MG63 (cell line): ENCODE data around the gene AMPD3. TPM values are rescaled to one million over a fixed set of nuclear protein-coding genes. Genes with fewer than 3 reads are reported as not detected.

Source experiments
- DNase-seq: peaks from one replicate; pipeline ENCODE4 v3.0.0-alpha.2; 2020
- H3K27me3 ChIP-seq: fragments of 250-450 bp; sonication (Bioruptor Pico); 2 replicates; pipeline ENCODE4 v1.5.1; 2020; ENCODE audit warnings: mild to moderate bottlenecking, moderate library complexity
- H3K36me3 ChIP-seq: fragments of 250-450 bp; sonication (Bioruptor Pico); 2 replicates; pipeline ENCODE4 v1.5.1; 2020; ENCODE audit warnings: mild to moderate bottlenecking, moderate library complexity
- H3K4me3 ChIP-seq: fragments of 250-450 bp; sonication (Bioruptor Pico); 2 replicates; pipeline ENCODE4 v1.5.1; 2020; ENCODE audit warnings: mild to moderate bottlenecking, moderate library complexity
- H3K9me3 ChIP-seq: fragments of 250-450 bp; sonication (Bioruptor Pico); 2 replicates; pipeline ENCODE4 v1.5.1; 2020; ENCODE audit warnings: mild to moderate bottlenecking, moderate library complexity
- total RNA-seq: library from RNA; depleted of rRNA; stranded (reverse); fragments of >200 nt; shearing (Covaris generic); gene quantifications from 2 replicates; pipeline ENCODE4 v1.2.3, GENCODE V29; 2014; ENCODE audit warnings: low replicate concordance

AMPD3 gene
- total RNA-seq, 1 experiment from 2014 or later: 1.6 TPM

DNA sequence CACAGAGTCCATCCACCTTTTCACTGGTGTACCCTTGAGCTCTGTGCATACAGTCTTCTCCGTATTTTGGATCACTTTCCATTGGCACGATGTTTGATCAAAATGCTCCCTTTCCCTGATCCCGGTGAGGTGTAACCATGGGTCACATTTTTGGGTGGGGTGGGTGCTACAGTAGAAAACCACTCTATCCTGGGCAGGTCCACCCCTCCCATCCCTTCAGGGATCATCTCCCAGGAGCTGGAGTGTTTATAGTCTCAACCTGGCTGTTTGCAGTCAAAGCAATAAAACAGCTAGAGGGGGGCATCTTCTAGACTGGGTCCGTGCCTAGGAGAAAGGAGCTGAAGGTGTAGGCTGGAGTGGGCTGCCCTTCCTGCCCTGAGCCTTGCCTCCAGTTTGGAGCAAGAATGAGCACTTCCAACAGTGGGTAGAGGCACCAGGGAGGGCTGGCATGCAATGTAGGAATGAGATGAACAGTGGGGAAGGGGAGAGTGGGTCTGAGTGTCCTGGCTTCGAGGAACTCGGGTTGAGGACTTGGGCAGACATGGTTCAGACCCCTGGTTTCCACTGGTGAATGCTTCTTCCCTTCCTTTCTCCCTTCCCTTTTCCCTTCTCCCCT is 47.1 kb downstream of the AMPD3 start:
- no peaks in the 10 kb centered on the region for H3K27me3 ChIP-seq
- no peaks in the 10 kb centered on the region for H3K9me3 ChIP-seq
- H3K36me3 ChIP-seq: peaks cover 11% of the 10 kb centered on the region
- H3K4me3 ChIP-seq: no peak overlapping the region
- no peak for DNase-seq

DNA sequence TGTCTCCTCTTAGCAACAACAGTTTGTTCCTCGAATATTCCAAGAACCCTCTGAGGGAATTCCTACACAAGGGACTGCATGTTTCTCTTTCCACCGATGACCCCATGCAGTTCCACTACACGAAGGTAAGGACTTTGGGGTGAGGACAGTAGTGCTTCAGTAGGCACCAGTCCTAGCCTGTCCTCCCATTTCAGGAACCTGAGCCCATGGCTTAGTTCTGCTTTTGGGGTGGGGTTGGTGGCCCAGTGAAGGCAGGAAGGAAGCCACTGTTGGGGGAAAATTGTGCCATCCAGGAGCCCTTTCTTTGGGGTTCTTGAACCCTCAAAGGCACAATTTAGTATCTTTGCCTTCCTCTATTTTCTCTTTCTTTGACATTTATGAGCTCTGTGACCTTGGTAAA is 47.7 kb downstream of the AMPD3 start:
- Histone ChIP-seq H3K27me3 (no peaks in the 10 kb centered on the region), H3K4me3 (no peak overlapping the region), H3K36me3 (peaks cover 11% of the 10 kb centered on the region), H3K9me3 (no peaks in the 10 kb centered on the region)
- no peak for DNase-seq

DNA sequence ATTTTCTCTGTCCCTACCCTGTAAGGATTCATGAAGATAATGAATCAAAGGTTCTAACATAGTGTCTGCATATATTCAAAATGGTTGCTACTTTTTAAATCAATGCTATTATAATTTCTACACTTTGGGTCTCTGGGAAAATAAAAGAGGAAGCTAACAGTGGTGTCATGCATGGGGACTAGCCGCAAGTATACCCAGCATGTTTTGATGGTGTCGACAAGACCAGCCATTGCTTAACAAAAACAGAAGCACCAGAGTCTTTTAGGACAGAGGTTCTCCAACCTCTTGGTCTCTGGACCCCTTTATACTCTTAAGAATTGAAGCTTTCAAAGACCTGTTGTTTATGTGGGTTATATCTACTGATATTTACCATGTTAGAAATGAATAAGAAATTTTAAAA is 48.2 kb downstream of the AMPD3 start:
- no peak for DNase-seq
- Histone ChIP-seq H3K36me3 (peaks cover 11% of the 10 kb centered on the region), H3K9me3 (no peaks in the 10 kb centered on the region), H3K4me3 (no peak overlapping the region), H3K27me3 (no peaks in the 10 kb centered on the region)

- peaks cover 11% of the 10 kb centered on the region for H3K36me3 ChIP-seq
Measured at GRCh38 chr11:10503777-10504480, 48.9 kb downstream of the AMPD3 start.

GRCh38 chr11:10504490-10504889 is 49.4 kb downstream of the AMPD3 start:
- Histone ChIP-seq H3K9me3 (no peaks in the 10 kb centered on the region), H3K36me3 (peaks cover 11% of the 10 kb centered on the region)

More at GRCh38 chr11:10503777-10504480, 48.9 kb downstream of the AMPD3 start:
- no peaks in the 10 kb centered on the region for H3K9me3 ChIP-seq
- no peak for DNase-seq
- H3K4me3 ChIP-seq: no peak overlapping the region
- no peaks in the 10 kb centered on the region for H3K27me3 ChIP-seq

GRCh38 chr11:10505278-10506007 is 50.4 kb downstream of the AMPD3 start:
- no peak for DNase-seq
- H3K27me3 ChIP-seq: no peaks in the 10 kb centered on the region
- H3K4me3 ChIP-seq: no peak overlapping the region

More at GRCh38 chr11:10504490-10504889, 49.4 kb downstream of the AMPD3 start:
- Histone ChIP-seq H3K4me3 (no peak overlapping the region), H3K27me3 (no peaks in the 10 kb centered on the region)
- no peak for DNase-seq

DNA sequence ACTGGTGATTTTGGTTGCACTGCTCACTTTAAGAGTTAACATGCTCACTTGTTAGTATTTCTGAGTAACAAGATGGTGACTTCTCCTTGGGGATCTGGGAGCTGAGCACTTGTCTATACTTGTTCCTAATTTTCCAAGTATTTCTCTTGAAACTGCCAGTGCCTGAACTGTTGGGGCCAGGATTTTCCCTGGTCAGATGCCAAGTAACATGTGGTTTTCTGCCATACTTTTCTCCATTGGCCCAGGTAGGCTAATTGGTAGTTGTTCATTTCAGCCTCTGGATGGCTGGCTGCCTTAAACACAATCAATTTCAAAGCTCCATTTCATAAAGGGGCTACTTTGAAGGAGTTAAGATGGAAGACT is 50.9 kb downstream of the AMPD3 start:
- peaks cover 7% of the 10 kb centered on the region for H3K36me3 ChIP-seq
- no peaks in the 10 kb centered on the region for H3K27me3 ChIP-seq
- H3K9me3 ChIP-seq: no peaks in the 10 kb centered on the region
- DNase-seq: no peak
- no peak overlapping the region for H3K4me3 ChIP-seq

More at GRCh38 chr11:10505278-10506007, 50.4 kb downstream of the AMPD3 start:
- H3K36me3 ChIP-seq: peaks cover 7% of the 10 kb centered on the region
- no peaks in the 10 kb centered on the region for H3K9me3 ChIP-seq

DNA sequence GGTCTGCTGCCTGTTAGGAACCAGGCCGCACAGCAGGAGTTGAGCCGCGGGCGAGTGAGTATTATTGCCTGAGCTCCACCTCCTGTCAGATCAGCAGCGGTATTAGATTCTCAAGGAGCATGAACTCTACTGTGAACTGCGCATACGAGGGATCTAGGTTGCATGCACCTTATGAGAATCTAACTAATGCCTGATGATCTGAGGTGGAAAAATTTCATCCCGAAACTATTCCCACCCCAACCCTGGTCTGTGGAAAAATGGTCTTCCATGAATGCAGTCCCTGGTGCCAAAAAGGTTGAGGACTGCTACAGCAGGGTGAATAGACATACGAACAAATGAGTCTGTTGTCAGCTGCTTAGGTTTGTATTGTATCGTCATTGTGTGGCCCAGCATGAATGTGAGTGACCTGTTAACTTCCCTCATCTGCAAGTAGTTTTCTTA is 56.1 kb downstream of the AMPD3 start:
- DNase-seq: no peak
- peaks cover 7% of the 10 kb centered on the region for H3K36me3 ChIP-seq
- H3K4me3 ChIP-seq: no peak overlapping the region
- H3K9me3 ChIP-seq: no peaks in the 10 kb centered on the region
- H3K27me3 ChIP-seq: no peaks in the 10 kb centered on the region

DNA sequence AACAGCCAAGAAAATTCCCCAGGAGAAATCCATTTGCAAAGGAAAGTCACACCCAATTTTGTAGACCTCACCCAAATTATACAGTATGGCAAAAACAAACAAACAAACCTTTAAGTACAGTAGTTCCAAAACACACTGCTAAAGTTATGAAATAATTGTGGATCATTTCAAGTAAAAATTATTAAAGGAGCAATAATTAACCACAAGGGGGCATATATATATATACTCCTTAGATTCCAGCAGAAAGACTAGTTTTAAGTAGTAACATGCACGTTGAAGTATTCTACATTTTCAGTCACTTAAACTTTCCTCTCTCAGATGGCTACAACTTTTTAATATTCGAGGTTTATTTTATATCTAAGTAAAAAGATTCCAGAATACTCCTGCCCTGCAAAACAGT is 59.1 kb downstream of the AMPD3 start:
- H3K4me3 ChIP-seq: no peak overlapping the region
- H3K27me3 ChIP-seq: no peaks in the 10 kb centered on the region
- no peaks in the 10 kb centered on the region for H3K9me3 ChIP-seq
- DNase-seq: no peak
- H3K36me3 ChIP-seq: peaks cover 3% of the 10 kb centered on the region; the same call in 1 of the 2 replicates

DNA sequence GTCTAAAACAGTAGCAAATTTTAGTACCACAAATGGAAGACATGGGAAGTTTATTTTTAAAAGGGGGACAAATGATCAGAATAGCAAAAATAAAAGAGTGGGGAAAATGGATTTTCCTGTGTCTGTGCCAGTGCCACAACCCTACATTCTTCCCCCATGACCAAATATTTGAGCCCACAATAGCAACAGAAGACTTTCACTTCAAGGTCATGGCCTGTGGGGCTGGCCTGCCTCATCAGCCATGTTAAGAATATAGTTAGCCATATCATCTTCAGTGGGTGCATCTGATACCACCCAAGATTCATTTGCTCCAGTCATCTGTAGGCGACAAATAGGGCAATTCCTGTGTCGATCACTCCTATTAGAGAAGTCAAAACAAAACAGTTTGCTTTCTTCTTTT is 59.6 kb downstream of the AMPD3 start:
- no peaks in the 10 kb centered on the region for H3K27me3 ChIP-seq

DNA sequence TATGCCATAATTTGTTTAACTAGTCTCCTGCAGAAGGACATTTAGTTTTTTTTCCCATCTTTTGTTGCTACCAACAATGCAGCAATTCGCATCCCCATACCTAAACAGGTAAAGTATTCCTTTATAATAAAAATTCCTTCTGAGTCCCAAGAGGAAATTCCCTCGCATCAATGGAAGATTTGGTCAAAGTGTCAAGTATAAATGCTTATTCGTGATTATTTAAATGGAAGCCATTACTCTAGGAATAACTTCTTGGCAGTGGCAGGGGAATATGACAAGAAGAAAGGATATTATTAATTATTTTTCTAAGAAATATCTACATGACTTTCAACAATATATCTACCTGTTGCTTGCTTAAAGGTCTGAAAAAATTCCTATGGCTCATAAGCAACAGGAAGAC is 60.4 kb downstream of the AMPD3 start:
- no peak for DNase-seq
- Histone ChIP-seq H3K4me3 (no peak overlapping the region), H3K27me3 (no peaks in the 10 kb centered on the region), H3K36me3 (peaks cover 8% of the 10 kb centered on the region; the same call in 1 of the 2 replicates), H3K9me3 (no peaks in the 10 kb centered on the region)

More for the DNA sequence above, 59.6 kb downstream of the AMPD3 start:
- no peaks in the 10 kb centered on the region for H3K9me3 ChIP-seq
- no peak overlapping the region for H3K4me3 ChIP-seq
- DNase-seq: no peak
- H3K36me3 ChIP-seq: peaks cover 8% of the 10 kb centered on the region; the same call in 1 of the 2 replicates

DNA sequence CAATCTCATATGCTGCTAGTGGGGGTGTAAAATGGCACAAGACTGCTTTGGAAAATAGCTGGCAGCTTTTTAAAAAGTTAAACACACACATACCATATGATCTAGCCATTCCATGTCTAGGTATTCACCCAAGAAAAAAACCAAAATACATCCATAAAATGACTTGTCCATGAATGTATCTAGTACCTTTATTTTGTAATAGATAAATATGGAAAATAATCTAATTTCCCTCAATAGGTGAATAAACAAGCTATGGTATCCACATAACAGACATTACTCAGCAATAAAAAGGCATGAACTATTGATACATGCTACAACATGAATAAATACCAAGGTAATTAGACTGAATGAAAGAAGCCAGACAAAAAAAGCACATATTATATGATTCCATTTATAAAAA is 63.1 kb downstream of the AMPD3 start:
- DNase-seq: no peak
- no peaks in the 10 kb centered on the region for H3K27me3 ChIP-seq
- no peaks in the 10 kb centered on the region for H3K9me3 ChIP-seq
- H3K4me3 ChIP-seq: no peak overlapping the region
- peaks cover 14% of the 10 kb centered on the region for H3K36me3 ChIP-seq

DNA sequence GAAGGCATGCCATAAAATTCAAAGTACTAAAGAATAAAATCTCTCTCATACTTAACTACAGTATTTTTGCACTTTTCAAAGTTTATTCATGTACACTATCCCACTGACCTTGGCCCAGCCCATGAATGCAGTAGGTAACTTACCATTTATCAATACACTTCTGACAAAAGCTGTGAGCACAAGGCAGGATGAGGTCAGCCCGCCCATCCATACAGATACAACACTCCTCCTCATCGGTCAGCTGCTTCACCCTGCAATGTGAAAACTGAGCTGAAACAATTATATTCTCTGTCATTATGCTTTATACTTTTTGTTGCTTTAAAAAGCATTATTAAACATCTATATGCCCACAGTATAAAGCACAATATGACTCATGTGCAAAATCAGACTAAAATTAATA is 63.8 kb downstream of the AMPD3 start:
- no peak for DNase-seq
- Histone ChIP-seq H3K9me3 (no peaks in the 10 kb centered on the region), H3K27me3 (no peaks in the 10 kb centered on the region), H3K36me3 (peaks cover 14% of the 10 kb centered on the region), H3K4me3 (no peak overlapping the region)

DNA sequence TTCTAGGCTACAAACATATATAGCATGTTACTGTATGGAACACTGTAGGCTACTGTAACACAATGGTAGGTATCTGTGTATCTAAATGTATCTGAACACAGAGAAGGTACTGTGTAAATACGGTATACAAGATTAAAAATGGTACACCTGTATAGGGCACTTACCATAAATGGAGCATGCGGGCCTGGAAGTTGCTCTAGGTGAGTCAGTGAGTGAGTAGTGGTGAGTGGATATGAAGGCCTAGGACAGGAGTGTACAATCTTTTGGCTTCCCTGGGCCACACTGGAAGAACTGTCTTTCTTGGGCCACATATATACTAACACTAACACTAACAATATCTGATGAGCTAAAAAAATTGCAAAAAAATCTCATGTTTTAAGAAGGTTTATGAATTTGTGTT is 64.6 kb downstream of the AMPD3 start:
- peaks cover 18% of the 10 kb centered on the region for H3K36me3 ChIP-seq
- no peak for DNase-seq
- no peaks in the 10 kb centered on the region for H3K27me3 ChIP-seq
- no peaks in the 10 kb centered on the region for H3K9me3 ChIP-seq
- no peak overlapping the region for H3K4me3 ChIP-seq

DNA sequence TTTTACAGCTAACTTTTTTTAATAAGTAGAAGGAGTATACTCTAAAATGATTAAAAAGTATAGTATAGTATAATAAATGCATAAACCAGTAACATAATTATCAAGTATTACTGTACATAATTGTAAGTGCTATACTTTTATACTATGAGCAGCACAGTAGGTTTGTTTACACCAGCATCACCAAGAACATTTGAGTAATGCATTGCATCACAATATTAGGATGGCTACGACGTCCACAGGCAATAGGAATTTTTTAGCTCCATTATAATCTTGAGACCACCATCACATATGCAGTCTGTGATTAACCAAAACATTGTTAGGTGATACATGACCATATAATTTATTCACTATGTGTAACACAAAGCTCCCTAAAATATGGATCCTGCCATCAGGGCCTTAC is 65.5 kb downstream of the AMPD3 start:
- peaks cover 20% of the 10 kb centered on the region for H3K36me3 ChIP-seq
- no peaks in the 10 kb centered on the region for H3K27me3 ChIP-seq
- no peaks in the 10 kb centered on the region for H3K9me3 ChIP-seq
- no peak overlapping the region for H3K4me3 ChIP-seq
- no peak for DNase-seq

DNA sequence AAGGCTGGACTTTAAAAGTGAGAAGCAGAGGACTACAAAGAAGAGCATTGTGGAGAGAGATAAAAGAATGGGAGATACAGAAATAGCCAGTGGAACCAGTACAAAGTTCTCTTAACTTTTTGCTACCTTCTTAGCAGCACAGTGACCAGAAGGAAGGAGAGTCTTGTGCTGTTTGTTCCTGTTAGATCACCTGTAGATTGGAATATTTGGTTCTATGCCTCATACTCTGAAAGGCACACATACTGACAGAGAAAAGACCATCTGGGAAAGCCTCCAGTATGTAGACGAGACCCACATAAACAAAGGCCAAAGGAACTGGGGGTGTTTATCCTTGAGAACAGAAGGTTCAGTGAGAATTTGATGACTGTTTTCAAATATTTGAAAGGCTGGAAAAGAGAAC is 67.2 kb downstream of the AMPD3 start:
- no peak for DNase-seq

DNA sequence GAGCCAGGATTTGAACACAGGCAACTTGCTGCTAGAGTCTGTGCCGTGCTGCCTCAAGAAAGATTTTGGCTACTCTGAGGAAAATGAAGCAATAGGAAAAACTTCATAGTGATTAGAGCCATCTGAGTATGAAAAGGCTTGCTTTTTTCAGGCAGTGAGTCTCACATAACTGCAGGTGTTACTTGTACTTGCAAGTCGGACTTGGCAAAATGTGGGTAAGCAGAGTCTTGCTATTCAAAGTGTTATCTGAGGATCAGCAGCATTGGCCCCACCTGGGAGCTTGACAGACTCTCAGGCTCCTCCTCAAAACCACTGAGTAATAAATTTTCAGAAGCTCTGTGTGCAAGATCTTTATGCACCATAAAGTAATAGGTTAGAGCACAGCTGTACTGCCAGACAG is 67.9 kb downstream of the AMPD3 start:
- H3K4me3 ChIP-seq: no peak overlapping the region
- no peak for DNase-seq
- H3K36me3 ChIP-seq: peaks cover 20% of the 10 kb centered on the region
- no peaks in the 10 kb centered on the region for H3K9me3 ChIP-seq
- no peaks in the 10 kb centered on the region for H3K27me3 ChIP-seq

More for the DNA sequence above, 67.2 kb downstream of the AMPD3 start:
- Histone ChIP-seq H3K27me3 (no peaks in the 10 kb centered on the region), H3K36me3 (peaks cover 20% of the 10 kb centered on the region), H3K4me3 (no peak overlapping the region), H3K9me3 (no peaks in the 10 kb centered on the region)
